ENCODE results near the gene PIGA.

DNA sequence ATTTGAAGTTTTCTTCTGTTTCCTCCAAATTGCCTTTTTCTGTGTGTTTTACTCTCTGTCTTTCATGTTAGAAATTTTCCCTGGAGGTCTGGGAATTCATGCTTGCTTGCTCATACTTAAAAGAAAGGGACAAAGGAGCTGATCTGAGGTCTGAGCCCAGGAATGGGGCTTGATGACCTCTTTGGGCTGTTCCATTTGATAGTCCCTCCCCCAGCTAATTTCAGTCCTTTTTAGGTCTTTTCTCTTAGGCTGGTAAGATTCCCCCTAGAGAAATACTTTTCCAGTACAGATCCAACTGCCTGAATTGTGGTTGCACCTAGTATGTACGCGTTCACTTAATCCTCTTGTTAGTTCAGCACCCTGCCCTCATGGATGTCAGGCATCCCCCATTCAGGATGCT is 5.5 kb upstream of the PIGA start:
- TF ChIP-seq, protein P1, sequence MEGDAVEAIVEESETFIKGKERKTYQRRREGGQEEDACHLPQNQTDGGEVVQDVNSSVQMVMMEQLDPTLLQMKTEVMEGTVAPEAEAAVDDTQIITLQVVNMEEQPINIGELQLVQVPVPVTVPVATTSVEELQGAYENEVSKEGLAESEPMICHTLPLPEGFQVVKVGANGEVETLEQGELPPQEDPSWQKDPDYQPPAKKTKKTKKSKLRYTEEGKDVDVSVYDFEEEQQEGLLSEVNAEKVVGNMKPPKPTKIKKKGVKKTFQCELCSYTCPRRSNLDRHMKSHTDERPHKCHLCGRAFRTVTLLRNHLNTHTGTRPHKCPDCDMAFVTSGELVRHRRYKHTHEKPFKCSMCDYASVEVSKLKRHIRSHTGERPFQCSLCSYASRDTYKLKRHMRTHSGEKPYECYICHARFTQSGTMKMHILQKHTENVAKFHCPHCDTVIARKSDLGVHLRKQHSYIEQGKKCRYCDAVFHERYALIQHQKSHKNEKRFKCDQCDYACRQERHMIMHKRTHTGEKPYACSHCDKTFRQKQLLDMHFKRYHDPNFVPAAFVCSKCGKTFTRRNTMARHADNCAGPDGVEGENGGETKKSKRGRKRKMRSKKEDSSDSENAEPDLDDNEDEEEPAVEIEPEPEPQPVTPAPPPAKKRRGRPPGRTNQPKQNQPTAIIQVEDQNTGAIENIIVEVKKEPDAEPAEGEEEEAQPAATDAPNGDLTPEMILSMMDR (IDR thresholded peaks at IDR 0.05): no peak
- no peak for TF ChIP-seq POLR2A (IDR thresholded peaks at IDR 0.05)
